KG1 (cell line): ENCODE measurements around the gene NANOS1.

Source experiments
- DNase-seq: peaks from one replicate; lab custom pipeline; 2025; lab: John Stamatoyannopoulos, UW

NANOS1 gene

DNA sequence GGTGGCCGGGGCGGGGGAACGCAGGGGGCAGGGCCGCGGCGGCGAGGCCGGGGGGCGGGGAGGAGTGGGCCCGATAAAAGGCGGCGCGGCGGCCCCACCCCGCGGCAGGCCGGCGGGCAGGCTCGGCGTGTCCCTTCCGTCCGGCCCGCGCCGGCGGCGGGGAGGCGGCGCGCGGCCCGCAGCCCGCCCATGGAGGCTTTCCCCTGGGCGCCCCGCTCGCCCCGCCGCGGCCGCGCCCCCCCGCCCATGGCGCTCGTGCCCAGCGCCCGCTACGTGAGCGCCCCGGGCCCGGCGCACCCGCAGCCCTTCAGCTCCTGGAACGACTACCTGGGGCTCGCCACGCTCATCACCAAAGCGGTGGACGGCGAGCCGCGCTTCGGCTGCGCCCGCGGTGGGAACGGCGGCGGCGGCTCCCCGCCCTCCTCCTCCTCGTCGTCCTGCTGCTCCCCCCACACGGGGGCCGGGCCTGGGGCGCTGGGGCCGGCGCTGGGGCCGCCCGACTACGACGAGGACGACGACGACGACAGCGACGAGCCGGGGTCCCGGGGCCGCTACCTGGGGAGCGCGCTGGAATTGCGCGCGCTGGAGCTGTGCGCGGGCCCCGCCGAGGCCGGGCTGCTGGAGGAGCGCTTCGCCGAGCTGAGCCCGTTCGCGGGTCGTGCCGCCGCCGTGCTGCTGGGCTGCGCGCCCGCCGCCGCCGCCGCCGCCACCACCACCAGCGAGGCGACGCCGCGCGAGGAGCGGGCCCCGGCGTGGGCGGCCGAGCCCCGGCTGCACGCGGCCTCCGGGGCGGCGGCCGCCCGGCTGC, at the start of gene NANOS1:
TSS of gene NANOS1 (plus strand) at position 102 of the 808 bp plus-strand sequence. CDS start at position 190, 88 bp downstream.
- DNase-seq: no peak

DNA sequence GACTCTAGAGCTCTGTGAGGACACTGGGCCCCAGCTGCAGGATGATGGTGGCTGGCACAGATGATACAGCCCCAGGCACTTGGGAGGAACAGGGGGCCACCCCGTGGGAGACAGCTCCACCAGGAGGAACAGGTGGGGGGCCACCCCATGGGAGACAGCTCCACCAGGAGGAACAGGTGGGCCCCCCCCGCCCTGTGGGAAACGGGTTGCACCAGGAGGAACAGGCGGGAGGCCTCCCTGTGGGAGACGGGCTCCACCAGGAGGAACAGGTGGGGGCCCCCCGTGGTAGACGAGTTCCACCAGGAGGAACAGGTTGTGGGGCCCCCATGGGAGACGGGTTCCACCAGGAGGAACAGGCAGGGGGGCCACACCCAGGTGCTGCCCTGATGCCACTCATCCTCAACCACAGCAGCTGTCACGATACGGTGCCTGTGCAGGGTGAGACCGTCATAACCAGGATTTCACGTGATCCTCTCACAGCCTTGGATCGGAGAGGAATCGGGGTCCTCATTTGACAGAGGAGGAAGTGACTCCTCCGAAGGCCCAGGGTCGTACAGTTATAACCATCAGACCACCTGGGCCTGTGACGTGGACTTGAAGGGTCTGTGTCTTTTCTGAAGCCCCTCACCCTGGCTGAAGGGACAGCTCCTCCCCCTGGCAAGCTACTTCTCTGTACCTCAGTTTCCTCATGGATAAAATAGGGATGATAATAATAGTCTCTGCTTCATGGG, 49.2 kb upstream of the NANOS1 start:
- DNase-seq: no peak

DNA sequence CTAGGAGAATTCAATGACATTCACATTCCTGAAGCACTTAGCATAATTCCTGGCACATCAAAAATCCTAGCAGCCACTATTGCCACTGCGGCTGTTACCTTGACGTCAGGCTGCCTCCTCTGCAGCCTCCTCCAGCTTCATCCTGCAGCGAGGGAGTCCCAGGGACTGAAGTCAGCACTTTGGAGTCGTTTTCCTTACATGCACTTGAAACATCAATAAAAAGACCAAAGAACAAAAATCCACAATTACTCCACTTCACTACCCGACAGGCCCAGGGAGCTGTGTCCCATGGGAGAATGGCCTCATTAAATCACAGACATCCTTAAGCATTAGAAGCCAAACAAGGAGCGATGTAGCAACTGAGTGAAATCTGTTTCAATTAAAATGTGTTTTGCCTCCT, 48.6 kb upstream of the NANOS1 start:
- DNase-seq: no peak

- DNase-seq: no peak
Observed at GRCh38 chr10:118981946-118982345, 47.6 kb upstream of the NANOS1 start.

DNA sequence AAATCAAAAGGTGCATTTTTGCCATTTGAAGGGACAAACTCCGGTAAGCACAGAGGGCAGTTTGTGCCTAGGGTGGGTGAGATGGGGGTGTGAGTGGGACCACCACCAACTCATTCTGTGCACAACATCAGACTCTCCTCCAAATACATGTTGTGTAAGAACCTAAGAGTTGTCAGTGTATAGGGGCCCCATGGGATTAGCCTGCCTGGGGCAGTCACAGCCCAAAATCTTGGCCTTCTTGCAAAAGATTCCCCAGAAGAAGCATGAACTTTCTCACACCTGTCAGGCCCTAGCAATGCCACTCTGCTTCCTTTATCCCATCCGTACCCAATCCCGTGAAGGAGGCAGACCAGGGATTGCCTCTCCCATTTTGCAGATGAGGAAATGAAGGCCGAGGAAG, 47.1 kb upstream of the NANOS1 start:
- no peak for DNase-seq

GRCh38 chr10:118983263-118983662, 46.3 kb upstream of the NANOS1 start:
- DNase-seq: no peak

DNA sequence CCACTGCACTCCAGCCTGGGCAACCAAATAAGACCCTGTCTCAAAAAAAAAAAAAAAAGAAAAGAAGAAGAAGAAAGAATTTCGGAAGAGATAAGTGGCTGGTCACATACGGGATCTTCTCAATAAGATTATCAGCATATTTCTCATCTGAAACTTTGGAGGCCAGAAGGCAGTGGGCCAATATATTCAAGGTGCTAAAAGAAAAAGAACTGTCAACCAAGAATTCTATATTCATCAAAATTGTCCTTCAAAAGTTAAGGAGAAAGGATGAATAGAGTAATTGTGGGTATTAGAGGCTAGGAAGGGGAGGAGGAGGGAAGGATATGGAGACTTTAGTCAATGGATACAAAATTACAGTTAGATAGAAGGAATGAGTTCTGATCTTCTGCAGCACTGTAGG, 43.9 kb upstream of the NANOS1 start:
- no peak for DNase-seq

DNA sequence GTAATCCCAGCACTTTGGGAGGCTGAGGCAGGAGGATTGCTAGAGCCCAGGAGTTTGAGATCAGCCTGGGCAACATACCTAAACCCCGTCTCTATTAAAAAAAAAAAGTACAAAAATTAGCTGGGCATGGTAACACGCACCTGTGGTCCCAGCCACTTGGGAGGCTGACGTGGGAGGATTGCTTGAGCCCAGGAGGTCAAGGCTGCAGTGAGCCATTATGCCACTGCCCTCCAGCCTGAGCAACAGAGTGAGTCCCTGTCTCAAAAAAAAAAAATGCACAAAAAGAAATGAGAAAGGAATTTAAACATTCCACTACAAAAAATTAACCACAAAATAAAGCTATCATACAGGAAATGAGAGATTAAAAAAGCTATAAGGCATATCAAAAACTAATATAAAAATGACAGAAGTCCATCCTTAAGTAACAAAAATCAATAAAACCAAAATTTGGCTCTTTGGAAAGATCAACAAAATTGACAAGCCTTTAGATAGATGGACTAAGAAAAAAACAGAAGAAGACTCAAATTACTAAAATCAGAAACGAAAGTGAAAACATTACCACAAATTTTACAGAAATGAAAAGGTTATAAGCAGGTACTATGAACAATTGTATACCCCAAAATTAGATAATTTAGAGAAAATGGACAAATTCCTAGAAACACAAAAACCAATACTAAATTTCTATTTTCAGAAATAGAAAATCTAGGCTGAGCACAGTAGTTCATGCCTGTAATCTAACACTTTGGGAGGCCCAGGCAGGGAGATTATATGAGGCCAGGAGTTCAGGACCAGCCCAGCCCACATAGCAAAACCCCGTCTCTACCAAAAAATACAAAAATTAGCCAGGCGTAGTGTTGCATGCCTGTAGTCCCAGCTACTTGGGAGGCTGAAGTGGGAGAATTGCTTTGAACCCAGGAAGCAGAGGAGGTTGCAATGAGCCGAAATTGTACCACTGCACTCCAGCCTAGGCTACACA, 42.4 kb upstream of the NANOS1 start:
- DNase-seq: no peak

GRCh38 chr10:118990326-118990725, 39.2 kb upstream of the NANOS1 start:
- no peak for DNase-seq

DNA sequence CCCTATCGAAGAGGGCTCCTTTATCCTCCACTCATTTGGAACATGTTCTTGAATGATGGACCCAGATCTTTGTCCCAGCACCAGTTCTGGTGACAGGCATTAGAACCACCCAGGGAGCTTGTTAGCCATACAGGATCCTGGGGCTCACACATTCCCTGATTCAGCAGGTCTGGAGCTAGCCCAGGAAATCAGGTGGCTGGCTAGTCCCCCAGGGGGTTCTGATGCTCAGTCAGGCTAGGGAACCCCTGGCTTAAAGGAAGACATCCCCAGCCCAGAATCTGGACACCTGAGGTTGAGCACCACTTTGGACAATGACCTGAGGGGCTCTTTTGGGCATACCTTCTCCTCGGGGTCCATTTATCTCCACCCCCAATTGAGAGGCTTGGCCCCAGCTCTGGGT, 37.0 kb upstream of the NANOS1 start:
- no peak for DNase-seq

GRCh38 chr10:118993214-118993613, 36.3 kb upstream of the NANOS1 start:
- no peak for DNase-seq

DNA sequence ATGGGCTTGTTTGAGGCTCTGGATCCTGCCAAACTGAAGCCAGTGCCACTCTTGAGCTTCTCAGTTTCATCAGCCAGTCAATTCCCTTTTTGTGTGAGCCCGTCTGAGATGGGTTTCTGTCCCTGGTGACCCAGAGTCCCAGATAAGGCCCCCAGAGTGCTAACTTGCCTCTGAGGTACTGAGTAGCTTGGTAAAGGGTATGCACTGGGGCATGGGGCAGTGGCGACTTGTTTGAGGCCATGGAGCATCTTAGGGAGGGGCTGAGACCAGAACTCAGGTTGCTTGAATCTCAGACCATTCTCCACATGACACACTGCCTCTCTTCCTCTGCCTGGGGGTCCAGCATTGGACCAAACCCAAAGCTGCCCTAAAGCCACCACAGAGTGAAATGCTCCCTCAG, 35.2 kb upstream of the NANOS1 start:
- no peak for DNase-seq

DNA sequence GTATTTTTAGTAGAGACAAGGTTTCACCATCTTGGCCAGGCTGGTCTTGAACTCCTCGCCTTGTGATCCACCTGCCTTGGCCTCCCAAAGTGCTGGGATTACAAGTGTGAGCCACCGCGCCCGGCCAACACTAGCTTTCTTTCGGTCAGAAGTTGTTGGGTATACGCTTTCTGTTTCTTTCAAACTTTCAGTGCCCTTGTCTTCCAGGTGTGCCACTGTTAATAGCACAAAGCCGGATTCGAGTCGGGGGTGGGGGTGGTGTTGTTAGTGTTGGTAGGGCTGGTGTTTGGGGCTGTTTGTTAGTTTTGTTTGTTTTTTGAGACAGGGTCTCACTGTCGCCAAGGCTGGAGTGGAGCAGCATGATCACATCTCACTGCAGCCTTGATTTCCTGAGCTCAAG, 33.8 kb upstream of the NANOS1 start:
- DNase-seq: no peak

- no peak for DNase-seq
Observed at GRCh38 chr10:118997379-118997778, 32.1 kb upstream of the NANOS1 start.

- DNase-seq: no peak
Observed at GRCh38 chr10:118998183-118998582, 31.3 kb upstream of the NANOS1 start.

GRCh38 chr10:119001717-119002500, 27.6 kb upstream of the NANOS1 start:
- DNase-seq: no peak

DNA sequence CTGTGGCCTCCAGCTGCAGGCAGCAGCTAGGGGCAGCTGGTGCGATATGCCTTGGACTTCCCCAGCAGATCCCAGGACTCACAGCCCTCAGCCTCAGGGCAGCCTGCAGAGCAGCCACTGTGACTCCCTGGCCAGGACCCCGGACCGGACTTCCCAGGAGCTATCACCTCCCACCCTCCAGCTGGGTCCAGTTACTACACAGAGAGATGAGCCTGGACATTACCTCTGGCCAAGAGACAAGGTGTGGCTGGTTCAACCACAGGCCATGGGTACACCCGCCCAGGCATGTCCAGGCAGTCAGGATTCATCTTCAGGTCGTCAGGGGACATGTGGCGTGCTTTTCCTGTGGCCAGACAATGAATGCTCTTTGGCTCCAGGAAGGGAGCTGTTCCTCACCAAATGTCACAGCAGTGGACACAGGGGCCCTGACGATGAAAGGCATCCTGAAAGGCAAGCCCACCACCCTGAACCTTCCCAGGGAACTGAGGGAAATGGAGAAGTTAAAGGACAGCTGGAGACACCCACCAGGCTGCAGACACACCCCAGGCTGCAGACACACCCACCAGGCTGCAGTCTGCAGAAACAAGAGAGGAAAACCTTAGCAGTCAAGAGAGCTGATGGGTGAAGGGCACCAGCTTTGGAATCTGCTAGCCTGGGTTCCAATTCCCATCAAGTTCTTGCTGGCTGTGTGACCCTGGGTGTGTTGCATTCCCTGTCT, 25.8 kb upstream of the NANOS1 start:
- no peak for DNase-seq

- DNase-seq: no peak
Observed at GRCh38 chr10:119005362-119006043, 24.0 kb upstream of the NANOS1 start.

DNA sequence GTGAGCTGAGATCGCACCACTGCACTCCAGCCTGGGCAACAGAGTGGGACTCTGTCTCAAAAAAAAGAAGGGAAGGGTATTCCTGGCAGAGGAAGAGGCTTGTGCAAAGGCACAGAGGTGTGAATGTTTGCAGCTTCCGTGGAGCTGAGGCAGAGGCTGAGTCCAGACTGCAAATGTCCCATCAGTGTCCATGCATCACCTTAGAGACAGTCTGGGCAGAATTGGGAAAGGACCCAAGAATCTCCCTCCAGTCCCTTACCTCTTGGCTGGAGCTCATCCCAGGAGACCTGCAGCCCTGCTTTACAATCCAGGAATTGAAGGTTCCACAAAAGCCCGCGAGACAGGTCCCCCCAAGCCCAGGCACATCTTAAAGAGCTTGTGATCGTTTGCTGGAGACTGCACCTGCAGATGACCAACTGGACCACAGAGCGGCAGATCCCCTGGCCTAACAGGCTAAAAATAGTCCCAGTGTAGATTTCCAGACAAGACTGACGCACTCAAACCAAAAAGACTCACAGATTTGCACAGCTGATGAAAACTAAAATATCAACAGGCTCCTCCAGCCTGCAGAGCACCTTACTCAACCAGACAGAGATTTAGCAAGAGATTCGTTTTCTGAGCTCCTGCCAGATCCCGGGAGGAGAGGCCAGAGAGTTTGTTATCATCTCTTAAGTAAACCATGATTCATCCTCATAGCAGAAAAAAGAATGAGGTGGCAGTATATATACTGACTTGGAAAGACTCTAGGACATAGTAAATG, 22.9 kb upstream of the NANOS1 start:
- no peak for DNase-seq

DNA sequence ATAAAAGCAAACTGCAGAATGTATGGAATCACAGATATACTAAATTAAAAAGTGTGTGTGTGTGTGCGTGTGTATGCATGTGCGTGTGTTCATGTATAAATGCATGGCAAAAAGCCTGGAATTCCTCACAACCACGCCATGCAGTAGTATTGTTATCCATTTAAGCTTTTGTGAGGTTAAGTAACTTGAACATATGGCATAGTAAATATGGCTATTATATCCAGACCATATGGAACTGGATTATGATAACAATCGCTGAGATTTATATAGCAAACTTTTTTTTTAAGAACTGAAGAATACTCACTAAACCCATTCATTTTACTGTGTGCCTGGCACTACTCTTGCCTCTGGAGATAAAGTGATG, 22.3 kb upstream of the NANOS1 start:
- DNase-seq: no peak
